ENCODE results near the gene ETNK1.

DNA sequence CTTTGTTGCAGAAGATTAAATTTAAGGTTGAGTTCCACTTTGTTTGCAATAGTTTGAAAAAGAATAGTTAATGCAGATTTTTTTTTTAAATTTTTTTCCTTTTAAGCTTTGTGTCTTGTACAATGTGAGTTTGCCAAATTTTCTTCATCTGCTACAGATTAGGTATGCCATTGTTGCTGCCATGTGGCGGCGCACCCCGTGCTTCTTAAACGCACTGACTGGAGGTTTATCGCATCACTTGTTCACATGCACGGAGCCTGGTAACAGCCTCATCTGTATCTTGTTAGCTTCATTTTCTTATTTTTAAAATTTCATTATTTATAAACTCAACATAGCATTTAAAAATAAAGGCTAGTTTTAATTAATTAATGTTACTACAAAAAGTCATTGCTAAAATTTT lies 43.5 kb downstream of the ETNK1 start:
- TF ChIP-seq CTCF (IDR thresholded peaks at IDR 0.05; ENCODE audit: borderline replicate concordance, extremely low read depth, low read length, poor library complexity, severe bottlenecking) (no peak), EZH2 (IDR thresholded peaks at IDR 0.05; ENCODE audit: borderline replicate concordance, low read depth, low read length, severe bottlenecking) (no peak)

Measured in DND-41 (cell line).